GM21515 (cell line): ENCODE measurements around the gene TULP3.

Source experiments
- ATAC-seq: cut with Tn5 transposase; IDR thresholded peaks from one replicate; pipeline ENCODE4 v1.9.1; 2021; ENCODE audit not compliant: unreplicated experiment

TULP3 gene

DNA sequence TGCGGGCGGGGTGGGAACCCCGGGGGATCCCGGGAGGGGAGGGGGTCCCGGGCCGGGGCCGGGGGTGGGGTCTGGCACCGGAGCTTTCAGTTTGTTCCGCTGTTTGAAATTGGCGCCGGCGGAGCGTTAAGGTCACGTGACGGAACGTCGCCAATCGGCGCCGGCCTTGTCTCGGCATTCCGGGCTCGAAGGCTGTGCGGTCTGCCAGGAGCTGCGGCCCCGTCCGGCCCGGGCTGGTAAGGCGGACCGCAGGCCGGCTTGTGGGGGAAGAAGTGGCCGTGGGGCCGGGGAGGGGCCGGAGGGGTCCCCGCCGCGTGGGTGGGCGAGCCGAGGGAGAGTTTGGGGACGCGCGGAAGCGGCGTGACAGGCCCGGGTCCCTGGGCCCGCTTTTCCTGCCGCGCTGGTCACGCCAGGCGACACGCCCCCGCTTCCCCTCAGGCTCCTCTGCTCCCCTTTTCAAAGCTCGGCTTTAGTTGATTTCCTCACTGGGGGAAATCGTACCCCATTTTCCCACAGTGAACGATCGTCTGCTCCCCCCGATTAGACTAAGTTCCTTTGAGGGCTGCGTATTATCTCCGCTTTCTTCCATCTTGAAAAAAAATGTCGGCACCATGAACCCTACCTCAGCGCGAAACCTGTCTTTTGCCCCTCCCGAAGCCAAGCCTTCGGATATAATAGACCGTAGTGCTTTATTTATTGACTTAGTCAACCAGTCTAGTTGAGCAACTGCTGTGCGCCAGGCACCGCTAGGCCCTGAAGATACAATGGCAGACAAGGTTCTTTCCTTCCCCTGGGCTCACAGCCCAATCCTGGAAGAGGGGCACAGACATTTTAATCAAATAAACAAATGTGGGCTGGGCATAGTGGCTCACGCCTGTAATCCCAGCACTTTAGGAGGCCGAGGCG lies 13.4 kb upstream of the TULP3 start, which contains the start of the genes FOXM1 and RHNO1:
FOXM1 (minus strand) TSS at position 128 of the 906 bp plus-strand sequence. CDS start 2,696 bp downstream, outside the sequence.
RHNO1 (plus strand) TSS at position 177 of the 906 bp plus-strand sequence. CDS start 8,144 bp downstream, outside the sequence.
- ATAC-seq = peak; percentile 76

DNA sequence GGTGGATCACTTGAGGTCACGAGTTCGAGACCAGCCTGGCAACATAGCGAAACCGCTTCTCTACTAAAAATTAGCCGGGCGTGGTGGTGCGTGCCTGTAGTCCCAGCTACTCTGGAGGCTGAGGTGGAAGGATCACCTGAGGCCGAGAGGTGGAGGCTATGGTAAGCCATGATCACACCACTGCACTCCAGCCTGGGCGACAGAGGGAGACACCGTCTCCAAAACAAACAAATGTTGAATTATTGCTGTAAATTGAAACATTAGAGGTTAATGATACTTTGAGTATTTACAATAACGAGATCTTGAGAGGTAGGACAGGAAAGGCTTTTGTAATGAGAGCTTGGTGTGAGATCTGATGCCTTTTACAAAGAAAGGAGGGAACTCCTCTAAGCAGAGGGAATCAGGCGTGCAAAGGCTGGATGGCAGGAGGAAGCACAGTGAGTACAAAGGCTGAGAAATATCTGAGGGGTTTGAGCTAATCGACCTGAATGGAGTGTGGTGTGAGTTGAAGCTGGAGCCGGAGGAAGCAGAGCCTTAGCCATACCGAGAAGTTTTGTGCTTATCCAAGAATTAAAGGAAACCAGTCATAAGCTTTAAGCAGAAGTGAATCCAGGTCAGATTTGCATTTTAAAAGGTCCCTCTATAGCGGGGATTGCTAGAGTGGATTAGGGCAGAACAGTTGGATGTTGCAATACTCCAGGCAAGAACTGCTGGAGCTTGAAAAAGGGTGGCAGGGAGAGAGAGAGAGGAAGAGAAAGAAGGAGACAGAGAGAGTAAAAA lies 12.5 kb upstream of the TULP3 start:
- ATAC-seq = no peak

DNA sequence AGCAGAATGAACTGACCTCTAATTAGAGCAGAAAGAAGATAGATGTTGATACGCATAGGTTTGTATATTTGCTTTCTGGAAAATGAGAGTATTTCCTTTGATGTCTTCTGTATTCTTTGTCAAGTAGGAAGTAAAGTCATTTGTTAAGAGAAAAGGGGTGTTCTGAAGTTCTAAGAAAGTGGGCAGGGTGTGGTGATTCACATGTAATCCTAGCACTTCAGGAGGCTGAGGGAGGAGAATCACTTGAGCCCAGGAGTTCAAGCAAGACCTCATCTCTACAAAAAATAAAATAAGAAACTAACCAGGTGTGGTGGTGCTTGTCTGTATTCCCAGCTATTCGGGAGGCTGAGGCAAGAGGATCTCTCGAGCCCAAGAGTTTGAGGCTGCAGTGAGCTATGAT lies 10.8 kb upstream of the TULP3 start:
- no peak for ATAC-seq

DNA sequence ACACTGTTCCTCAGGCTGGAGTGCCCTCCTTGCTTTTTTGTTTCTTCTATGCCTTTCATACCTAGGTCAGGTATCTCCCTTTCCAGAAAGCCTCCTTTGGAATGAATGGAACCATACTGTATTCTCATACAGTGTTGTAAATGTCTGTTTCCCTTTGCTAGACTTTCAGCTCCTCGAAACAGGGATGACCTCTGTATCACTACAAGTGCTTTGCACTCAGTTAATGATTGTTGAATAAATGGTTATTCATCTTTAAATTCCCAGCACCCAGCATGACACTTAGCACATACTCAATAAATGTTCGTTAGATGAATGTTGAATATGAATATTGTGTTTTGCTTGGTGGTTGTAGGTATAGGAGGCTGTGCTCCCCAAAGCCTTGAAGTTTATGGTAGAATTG lies 5.9 kb upstream of the TULP3 start:
- peak; percentile 3 for ATAC-seq

DNA sequence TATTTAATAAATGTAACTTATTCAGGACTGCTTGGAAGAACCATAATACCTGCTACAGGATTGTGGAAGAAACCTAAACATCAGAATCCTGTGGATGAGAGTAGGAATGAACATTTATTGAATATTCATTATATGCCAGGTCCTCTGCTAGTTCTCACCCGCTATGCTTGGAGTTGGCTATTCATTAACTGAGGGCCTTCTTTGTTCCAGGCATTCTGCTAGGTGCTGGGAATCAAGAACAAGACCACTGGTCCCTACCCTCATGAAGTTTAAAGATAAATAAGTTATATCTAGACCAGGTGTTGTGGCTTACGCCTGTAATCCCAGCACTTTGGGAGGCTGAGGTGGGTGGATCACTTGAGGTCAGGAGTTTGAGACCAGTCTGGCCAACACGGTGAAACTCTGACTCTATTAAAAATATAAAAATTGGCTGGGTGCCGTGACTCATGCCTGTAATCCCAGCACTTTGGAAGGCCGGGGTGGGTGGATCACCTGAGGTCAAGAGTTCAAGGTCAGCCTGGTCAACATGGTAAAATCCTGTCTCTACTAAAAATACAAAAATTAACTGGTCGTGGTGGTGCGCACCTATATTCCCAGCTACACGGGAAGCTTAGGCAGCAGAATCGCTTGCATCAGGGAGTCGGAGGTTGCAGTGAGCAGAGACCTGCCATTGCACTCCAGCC lies 3.8 kb upstream of the TULP3 start:
- ATAC-seq = no peak

DNA sequence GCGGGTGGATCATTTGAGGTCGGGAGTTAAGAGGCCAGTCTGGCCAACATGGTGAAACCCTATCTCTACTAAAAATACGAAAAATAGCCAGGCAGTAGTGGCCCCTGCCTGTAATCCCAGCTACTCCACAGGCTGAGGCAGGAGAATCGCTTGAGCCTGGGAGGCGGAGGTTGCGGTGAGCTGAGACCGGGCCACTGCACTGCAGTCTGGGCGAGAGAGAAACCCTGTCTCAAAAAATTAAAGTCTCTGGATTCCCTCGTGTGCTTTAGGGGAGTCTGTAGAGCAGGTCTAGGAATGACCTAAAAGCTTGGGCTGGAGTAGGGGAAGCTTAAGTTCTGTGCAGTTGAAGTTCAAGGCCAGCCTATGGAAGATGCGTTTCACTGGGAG lies 697 bp upstream of the TULP3 start:
- ATAC-seq = no peak

DNA sequence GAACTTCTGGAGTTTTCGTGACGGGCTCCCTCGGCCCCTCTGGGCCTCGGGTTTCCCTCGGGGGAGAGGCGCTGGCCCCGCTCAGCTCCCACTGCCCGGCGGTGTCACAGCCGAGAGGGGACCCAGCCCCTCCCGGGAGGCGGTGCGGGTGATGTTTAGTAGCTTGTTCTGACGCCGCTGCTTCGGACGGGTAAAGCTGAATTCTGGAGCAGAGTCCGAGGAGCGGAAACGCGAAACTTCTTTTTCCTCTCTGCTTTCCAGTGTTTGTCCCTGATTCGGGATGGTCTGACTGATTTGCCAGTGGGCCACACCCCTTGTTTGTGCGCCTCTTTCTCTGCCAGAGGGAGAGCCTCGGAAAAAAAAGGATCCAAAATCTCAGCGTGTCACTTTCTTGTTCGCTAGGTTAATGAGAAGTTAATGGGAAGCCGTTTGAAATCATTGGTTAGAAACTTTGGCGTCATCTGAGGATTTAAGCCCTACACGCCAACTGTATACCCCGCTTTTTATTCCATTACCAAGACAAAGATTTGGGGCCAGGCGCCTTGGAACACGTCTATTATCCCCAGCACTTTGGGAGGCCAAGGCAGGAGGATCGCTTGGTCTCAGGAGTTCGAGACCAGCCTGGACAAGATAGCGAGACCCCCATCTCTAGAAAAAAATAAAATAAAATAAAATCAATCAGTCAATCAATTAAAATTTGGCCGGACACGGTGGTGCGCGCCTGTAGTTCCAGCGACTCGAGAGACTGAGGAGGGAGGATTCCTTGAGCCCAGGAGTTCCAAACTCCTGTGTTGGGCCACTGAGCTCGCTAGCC lies 756 bp downstream of the TULP3 start:
- ATAC-seq = peak; percentile 16

DNA sequence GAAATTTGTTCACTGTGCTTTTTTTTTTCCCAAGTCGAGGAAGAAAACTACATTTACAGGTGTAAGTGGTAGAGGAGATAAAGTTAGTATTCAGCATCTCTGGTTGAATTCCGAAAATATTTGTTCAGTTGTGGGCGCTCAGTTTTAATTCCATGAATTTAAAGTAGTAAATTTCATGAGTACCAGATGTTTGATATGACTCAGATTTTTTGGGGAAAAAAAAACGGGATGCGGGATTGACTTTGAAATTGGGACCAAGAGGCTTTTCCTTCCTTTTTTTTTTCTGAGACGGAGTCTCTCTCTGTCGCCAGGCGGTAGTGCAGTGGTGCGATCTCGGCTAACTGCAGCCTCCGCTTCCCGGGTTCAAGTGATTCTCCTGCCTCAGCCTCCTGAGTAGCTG lies 1.6 kb downstream of the TULP3 start:
- no peak for ATAC-seq

DNA sequence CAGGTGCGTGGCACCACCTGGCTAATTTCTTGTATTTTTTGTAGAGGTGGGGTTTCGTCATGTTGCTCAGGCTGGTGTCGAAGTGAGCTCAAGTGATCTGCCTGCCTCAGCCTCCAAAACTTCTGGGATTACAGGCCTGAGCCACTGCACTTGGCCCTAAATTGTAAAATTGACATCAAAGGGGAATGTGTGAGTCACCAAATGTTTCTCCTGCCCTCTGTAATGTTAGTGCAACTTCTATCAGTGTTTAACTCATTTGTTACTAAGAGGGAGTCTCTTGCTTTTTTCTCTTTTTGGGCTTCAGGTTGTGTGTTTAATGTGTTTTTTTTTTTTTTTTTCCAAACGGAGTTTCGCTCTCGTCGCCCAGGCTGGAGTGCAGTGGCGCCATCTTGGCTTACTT lies 2.3 kb downstream of the TULP3 start:
- ATAC-seq = no peak

DNA sequence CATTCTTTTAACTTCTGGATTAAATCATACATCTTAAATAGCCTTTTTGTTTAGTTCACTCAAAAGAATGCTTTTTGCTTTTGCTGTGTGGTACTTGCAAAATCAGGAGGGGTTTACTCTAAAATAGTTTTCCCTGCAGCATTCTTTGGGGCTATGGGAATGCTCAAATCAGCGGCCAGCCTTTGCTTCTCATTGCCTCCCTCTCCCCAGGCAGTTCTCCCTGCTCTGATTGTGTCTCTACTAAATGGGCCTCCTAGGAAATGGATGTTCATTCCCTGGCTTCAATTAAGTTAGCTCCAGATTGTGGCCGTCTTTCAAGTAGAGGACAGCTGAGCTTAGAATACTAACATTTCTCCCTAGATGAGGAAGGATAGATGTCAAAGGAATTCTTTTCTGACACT lies 4.4 kb downstream of the TULP3 start:
- ATAC-seq = no peak

DNA sequence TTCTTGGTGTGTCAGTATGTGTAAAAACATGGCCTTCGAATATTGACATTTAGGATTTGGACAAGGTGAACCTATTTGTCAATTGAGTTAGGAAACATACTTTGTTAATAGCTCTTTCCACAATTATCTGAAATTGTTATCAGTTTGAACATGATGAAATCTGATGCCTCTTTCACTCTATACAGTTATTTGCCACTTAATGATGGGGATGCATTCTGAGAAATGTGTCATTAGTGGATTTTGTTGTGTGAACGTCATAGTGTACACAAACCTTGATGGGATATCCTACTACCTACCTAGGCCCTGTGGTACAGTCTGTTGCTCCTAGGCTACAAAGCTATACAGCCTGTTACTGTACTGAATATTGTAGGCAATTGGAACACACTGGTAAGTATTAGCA lies 4.8 kb downstream of the TULP3 start:
- ATAC-seq = no peak

DNA sequence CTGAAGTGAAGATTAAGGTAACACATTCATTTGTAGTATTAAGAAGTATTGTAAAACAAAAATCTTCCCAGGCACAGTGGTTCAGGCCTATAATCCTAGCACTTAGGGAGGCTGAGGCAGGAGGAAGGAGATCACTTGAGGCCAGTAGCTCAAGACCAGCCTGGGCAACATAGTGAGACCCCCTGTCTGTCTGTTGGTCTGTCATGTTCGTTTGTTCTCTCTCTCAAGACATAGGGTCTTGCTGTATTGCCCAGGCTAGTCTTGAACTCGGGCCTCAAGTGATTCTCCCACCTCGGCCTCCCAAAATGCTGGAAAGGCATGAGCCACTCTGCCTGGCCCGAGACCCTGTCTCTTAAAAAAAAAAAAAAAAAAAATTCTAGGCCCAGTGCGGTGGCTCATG lies 6.7 kb downstream of the TULP3 start:
- ATAC-seq = no peak

DNA sequence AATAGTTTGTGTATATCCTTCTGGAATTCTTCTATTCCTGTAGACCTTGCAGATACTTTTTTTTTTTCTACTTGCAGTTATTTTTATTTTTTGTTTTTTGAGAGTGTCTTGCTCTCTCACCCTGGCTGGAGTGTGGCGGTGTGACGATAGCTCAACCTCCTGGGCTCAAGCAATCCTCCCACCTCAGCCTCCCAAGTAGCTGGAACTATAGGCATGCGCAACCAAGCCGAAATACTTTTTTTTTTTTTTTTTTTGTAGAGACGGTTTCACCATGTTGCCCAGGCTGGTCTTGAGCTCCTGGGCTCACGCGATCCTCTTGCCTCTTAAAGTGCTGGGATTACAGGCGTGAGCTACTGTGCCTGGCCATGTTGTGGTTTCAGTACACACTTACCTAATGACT lies 10.0 kb downstream of the TULP3 start:
- no peak for ATAC-seq

DNA sequence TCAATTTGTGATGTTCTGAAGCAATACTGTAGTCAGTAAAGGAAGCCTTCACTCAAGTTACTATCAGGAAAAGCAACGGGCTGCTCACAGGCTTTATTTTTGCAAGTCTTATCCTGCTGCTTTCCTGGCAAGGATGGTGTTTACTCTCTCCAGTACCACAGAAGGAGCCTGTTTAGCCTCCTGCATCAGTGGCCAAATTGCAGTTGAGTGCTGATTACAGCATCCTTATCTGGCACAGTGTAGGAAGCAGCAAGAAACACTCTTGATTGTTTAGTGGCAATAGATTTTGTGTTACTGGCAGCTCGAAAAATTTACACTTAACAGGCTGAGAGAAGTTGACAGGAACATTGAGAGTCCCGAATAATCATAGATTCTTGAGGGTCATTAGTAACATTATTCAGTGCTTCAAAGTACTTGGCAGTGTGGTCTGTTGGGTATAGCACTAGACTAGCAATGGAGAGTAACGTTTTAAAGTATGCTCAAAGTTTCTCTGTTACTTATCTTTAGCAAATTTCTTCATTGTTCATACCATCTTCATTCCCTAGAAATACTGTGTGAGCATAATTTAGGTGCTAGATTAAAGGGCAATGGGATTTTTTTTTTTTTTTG lies 11.7 kb downstream of the TULP3 start:
- no peak for ATAC-seq

DNA sequence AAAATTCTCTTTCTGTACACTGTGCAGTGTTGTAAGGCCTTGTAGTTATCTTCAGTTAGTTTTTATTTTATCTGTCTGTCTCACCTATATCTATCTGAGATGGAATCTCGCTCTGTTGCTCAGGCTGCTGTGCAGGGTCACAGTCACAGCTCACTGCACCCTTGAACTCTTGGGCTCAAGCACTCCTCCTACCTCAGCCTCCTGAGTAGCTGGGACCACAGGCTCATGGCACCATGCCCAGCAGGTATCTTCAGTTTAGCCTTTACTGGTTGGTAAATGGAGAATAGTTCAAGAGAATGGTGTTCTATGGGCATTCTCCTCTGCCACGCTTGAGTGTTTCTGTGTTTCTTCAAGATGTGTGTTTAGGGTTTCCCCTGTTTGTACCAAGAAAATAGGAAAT lies 13.6 kb downstream of the TULP3 start:
- no peak for ATAC-seq

DNA sequence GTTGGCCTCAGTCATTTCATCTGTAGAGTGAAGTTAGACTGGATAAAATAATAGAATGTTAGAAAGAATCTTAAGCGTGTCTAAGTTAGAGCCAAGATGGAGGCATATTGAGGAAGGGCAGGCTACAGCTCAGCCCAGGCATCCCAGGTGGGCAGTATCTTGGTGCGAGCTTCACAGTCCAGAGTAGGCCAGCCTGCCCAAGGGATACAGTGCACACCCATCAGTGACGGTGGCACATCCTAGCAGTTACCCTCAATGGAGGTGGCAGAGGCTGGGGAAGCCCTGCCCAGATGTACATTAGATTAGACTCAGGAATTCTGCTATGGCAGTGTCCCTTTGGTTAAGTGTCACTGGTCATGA lies 21.5 kb downstream of the TULP3 start:
- no peak for ATAC-seq

DNA sequence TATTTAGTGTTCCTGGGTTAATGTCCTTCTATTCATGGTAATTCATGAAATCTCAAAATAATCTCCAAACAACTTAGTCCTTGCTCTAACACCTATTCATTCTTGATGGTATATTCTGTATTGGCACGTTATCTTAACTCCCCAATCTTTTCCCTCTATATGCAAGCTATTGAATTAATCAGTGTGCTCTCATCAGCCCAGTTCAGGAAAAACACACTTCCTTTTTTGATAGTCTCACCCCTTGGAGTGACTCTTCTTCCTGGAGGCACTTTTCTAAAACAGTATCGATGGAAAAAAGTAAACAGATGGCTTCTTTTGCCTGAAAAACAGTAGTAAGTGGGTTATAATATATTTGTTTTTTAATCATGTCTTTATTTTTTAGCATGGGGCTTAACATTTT lies 28.6 kb downstream of the TULP3 start:
- no peak for ATAC-seq

DNA sequence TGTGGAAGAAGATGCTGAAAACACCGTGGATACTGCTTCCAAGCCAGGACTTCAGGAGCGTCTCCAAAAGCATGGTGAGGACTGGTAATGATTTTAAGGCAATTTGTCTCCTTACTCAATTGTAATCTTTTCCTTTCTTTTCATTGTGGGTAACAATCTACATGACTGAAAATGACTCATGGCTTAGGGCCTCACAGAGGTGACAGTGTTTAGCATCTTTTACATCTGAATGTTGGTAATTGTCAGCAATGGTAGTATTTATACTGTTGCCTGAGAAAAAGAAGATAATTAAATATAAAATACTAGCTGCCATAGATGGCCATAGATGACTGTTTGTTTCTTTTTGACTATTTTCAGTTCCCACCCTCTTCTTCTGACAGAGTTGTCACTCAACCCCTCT lies 31.6 kb downstream of the TULP3 start:
- no peak for ATAC-seq

DNA sequence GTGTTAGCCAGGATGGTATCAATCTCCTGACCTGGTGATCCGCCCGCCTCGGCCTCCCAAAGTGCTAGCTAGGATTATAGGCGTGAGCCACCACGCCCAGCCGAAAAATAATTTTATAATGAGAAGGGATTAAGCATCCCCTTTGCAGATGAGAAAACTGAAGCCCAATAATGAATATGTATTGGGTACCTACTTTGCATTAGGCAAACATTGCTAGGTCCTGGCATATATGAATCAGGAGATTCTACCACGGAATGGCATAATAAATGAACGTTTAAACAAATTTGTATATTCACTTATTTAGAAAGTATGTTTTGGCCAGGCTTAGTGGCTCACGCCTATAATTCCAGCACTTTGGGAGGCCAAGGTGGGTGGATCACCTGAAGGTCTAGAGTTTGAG lies 32.4 kb downstream of the TULP3 start:
- no peak for ATAC-seq

DNA sequence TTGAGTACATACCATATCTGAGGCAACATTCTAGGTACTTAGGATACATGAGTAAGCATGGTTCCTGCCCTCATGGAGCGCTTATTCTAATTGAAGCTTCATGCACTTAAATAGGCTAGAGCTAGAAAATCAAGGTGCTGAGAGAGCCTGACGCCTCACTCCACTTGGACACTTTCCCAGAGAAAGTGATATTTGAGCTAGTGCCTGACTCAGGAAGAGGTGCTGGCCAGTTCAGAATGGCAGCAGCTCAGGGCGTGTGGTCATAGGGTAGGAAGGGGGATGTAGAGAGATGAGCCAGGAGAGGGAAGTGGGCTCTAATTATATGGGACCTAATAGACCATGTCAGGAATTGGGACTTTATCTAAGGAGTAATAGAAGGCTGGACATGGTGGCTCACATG lies 33.3 kb downstream of the TULP3 start:
- ATAC-seq = no peak
